Heart left ventricle (tissue), 16 donors: ENCODE measurements around the gene SMAD3. TPM values are rescaled to one million over a fixed set of nuclear protein-coding genes. Genes with fewer than 3 reads are reported as not detected.
A peak's percentile ranks its signal among the peaks of the same experiment; 100 is the strongest.

Source experiments
- ATAC-seq, 4 donors: fragments of 200-7000 bp; cut with Tn5 transposase; one replicate each; pipeline ENCODE4 v1.9.1; 2020 to 2022; ENCODE audit warnings: moderate library complexity in 4 of 4, mild to moderate bottlenecking in 3 of 4, moderate number of reproducible peaks in 1 of 4
- DNase-seq, 5 donors: peaks; one replicate each; pipeline ENCODE4 v3.0.0-alpha.2; 2020
- H3K27ac ChIP-seq, 12 donors: fragments of 200-600 bp; sonication (generic) in 4 of 12; one replicate each; pipeline versions ENCODE4 v1.5.0 to v1.8.0; 2016 to 2022; ENCODE audit warnings: mild to moderate bottlenecking in 2 of 12
- H3K27me3 ChIP-seq, 9 donors: fragments of 200-600 bp; sonication (generic) in 2 of 9; one replicate each; pipeline versions ENCODE4 v1.5.1 to v1.8.0; 2016 to 2022; ENCODE audit warnings: mild to moderate bottlenecking in 3 of 9
- H3K36me3 ChIP-seq, 9 donors: fragments of 200-600 bp; sonication (generic) in 2 of 9; one replicate each; pipeline versions ENCODE4 v1.5.0 to v1.8.0; 2018 to 2022; ENCODE audit warnings: mild to moderate bottlenecking in 2 of 9
- H3K4me1 ChIP-seq, 12 donors: fragments of 200-600 bp; sonication (generic) in 4 of 12; one replicate each; pipeline versions ENCODE4 v1.5.0 to v1.8.0; 2016 to 2022; ENCODE audit warnings: mild to moderate bottlenecking in 3 of 12
- H3K4me3 ChIP-seq, 12 donors: fragments of 200-600 bp; sonication (generic) in 4 of 12; one replicate each; pipeline versions ENCODE4 v1.5.0 to v1.8.0; 2017 to 2022; ENCODE audit warnings: mild to moderate bottlenecking in 9 of 12, moderate library complexity in 4 of 12
- H3K9me3 ChIP-seq, 12 donors: fragments of 200-600 bp; sonication (generic) in 4 of 12; one replicate each; pipeline versions ENCODE4 v1.5.0 to v1.8.0; 2016 to 2022; ENCODE audit warnings: mild to moderate bottlenecking in 1 of 12
- CTCF ChIP-seq, 12 donors: fragments of 200-600 bp; sonication (generic) in 4 of 12; IDR thresholded peaks; one replicate each; pipeline versions ENCODE4 v1.5.0 to v1.8.0; 2018 to 2022; ENCODE audit warnings: antibody characterized with exemption in 12 of 12, mild to moderate bottlenecking in 5 of 12
- POLR2A ChIP-seq, 2 donors: fragments of 450-650 bp; IDR thresholded peaks; one replicate each; pipeline ENCODE4 v1.6.1; 2017; ENCODE audit warnings: antibody characterized with exemption in 2 of 2, mild to moderate bottlenecking in 2 of 2, moderate library complexity in 2 of 2
- WGBS, 4 donors: extraction: QIAGEN DNeasy Blood & Tissue Kit in 2 of 4; methylation state at CpG; one replicate each; pipeline versions ENCODE4 v1.1.5 to v1.1.7; 2013 to 2018; 5-methylcytosine and 5-hydroxymethylcytosine counted together
- intact Hi-C, 10 donors: fragments of 100-400 bp; cut with DNase I; formaldehyde crosslinking; loops; one replicate each; pipeline versions ENCODE4 v1.11.1 to v1.14.2; 2022
- polyA plus RNA-seq, 2 donors: library from polyadenylated mRNA; stranded (reverse); fragments of 200-250 nt; gene quantifications; one replicate each; pipeline ENCODE4 v1.2.3, GENCODE V29; 2013
- total RNA-seq, 9 donors: library from RNA; depleted of rRNA in 2 of 9; stranded (reverse); fragments of >200 nt in 2 of 9; fragmentation: NEBNext Ultra II Directional in 3 of 9; extraction: Animal tissue kit (Norgen Biotek cat#: 25700) in 3 of 9; gene quantifications; one replicate each; pipeline versions ENCODE4 v1.1.0 to v1.2.4, GENCODE V29; 2016 to 2023
- donor health status: ischemic (EF 13 %, LVEDD 7.1; RV severe dilation, severe dysfunction).
- donor health status: healthy with polysubstance abuse.
- donor health status: DM: no; HTN: yes; CAD: no.
- donor health status: DM: no; HTN: no; CAD: no.
- donor health status: ischemic (EF 25% LVEDD 6.9; RV normal size, moderate dysfunction).
- donor health status: ischemic (EF 25% LVEDD 5.7; RV mildly dilated, moderate dysfunction).
- donor health status: healthy.
- donor health status: DM: yes; HTN: yes; CAD: no.
- donor health status: ischemic (EF 35%, LVEDD 5.7; RV mildly dilated, moderate dysfunction).
- donor health status: nonischemic (EF 11% LVEDD 7.7; RV severe dilation, severe dysfunction).
- donor health status: DM: yes; HTN: yes; CAD: no.
- donor health status: PGD.
- donor health status: ischemic (EF 29% LVEDD 5.4; RV normal size, mild dysfunction).
- donor health status: nonischemic (EF 23%, LVEDD 6.1; RV moderate dilation, normal function).

The SMAD3 gene
- total and polyA plus RNA-seq, 11 donors: 5.6 to 34.3 (median 15.3) TPM

GRCh38 chr15:67105991-67106763 is 40.8 kb downstream of the SMAD3 start:
- Histone ChIP-seq H3K27me3 (no peaks in the 10 kb centered on the region), H3K36me3 (no peaks in the 10 kb centered on the region), H3K4me3 (no peak overlapping the region), H3K4me1 (peaks cover 13 to 98% (median 74%) of the 10 kb centered on the region in 12 donors), H3K27ac (peak overlapping the region in 11 of 12 donors; percentile 1 to 77 (median 61)), H3K9me3 (peaks cover 0 to 4% (median 2%) of the 10 kb centered on the region in 12 donors)
- 85 to 97% (median 90%) methylated on average over 8 of the region's 8 CpGs for WGBS, 4 donors
- no peak for DNase-seq
- intact Hi-C loops: loop anchor here in 2 of 10 donors (5.0 kb wide), 1 partner anchor 39 kb away; the partner anchor contains the start of gene SMAD3 (in 2 of the 2)
- no peak for TF ChIP-seq POLR2A (IDR thresholded peaks at IDR 0.05)
- no peak for TF ChIP-seq CTCF (IDR thresholded peaks at IDR 0.05)
- ATAC-seq: no peak

GRCh38 chr15:67106764-67107013 is 41.3 kb downstream of the SMAD3 start:
- WGBS, 4 donors: 39 to 50% (median 44%) methylated on average over 2 of the region's 2 CpGs
- DNase-seq: no peak
- ATAC-seq: no peak

GRCh38 chr15:67107014-67107812 is 41.8 kb downstream of the SMAD3 start:
- peaks cover 13 to 95% (median 71%) of the 10 kb centered on the region in 12 donors for H3K4me1 ChIP-seq
- TF ChIP-seq CTCF (IDR thresholded peaks at IDR 0.05) (no peak), POLR2A (IDR thresholded peaks at IDR 0.05) (no peak)
- DNase-seq (peak in 2 of 5 donors; percentile 62 to 85), ATAC-seq (peak in 3 of 4 donors; percentile 63 to 78 (median 63))
- H3K27me3 ChIP-seq: no peaks in the 10 kb centered on the region
- intact Hi-C loops: loop anchor here in 2 of 10 donors (5.0 kb wide), 1 partner anchor 40 kb away; the partner anchor contains the start of gene SMAD3 (in 2 of the 2)
- no peaks in the 10 kb centered on the region for H3K36me3 ChIP-seq
- peak overlapping the region in 9 of 12 donors; percentile 1 to 77 (median 60) for H3K27ac ChIP-seq
- WGBS, 4 donors: 71 to 79% (median 77%) methylated on average over 12 of the region's 12 CpGs
- H3K9me3 ChIP-seq: peaks cover 0 to 10% (median 5%) of the 10 kb centered on the region in 12 donors
- no peak overlapping the region for H3K4me3 ChIP-seq

More at GRCh38 chr15:67106764-67107013, 41.3 kb downstream of the SMAD3 start:
- Histone ChIP-seq H3K27ac (peak overlapping the region in 10 of 12 donors; percentile 1 to 77 (median 52)), H3K4me3 (no peak overlapping the region), H3K4me1 (peaks cover 13 to 98% (median 73%) of the 10 kb centered on the region in 12 donors), H3K9me3 (peaks cover 0 to 9% (median 5%) of the 10 kb centered on the region in 12 donors), H3K27me3 (no peaks in the 10 kb centered on the region), H3K36me3 (no peaks in the 10 kb centered on the region)
- TF ChIP-seq POLR2A (IDR thresholded peaks at IDR 0.05): no peak
- no peak for TF ChIP-seq CTCF (IDR thresholded peaks at IDR 0.05)
- intact Hi-C loops: loop anchor here in 2 of 10 donors (5.0 kb wide), 1 partner anchor 39 kb away; the partner anchor contains the start of gene SMAD3 (in 2 of the 2)
